ENCODE measurements around the gene ZFYVE28. TPM values are rescaled to one million over a fixed set of nuclear protein-coding genes. Genes with fewer than 3 reads are reported as not detected.

ZFYVE28 gene
- total RNA-seq, 1 donor from 2014 or later: 3.3 TPM

- no peaks in the 10 kb centered on the region for H3K4me1 Mint-ChIP-seq (ENCODE audit: low read depth)
- DNase-seq (ENCODE audit: low spot score): peak; percentile 70
Measured at GRCh38 chr4:2361366-2362265, 56.8 kb downstream of the ZFYVE28 start.

GRCh38 chr4:2360396-2360730 is 58.1 kb downstream of the ZFYVE28 start:
- no peaks in the 10 kb centered on the region for H3K4me1 Mint-ChIP-seq (ENCODE audit: low read depth)
- no peak for TF ChIP-seq CTCF (IDR thresholded peaks at IDR 0.05)
- no peak overlapping the region for H3K27ac Mint-ChIP-seq (ENCODE audit: unreplicated experiment)
- peak; percentile 50 for DNase-seq (ENCODE audit: low spot score)
- no peaks in the 10 kb centered on the region for H3K9me3 Mint-ChIP-seq (ENCODE audit: low read depth)
- no peaks in the 10 kb centered on the region for H3K36me3 Mint-ChIP-seq (ENCODE audit: low read depth)
- no peak overlapping the region for H3K4me3 Mint-ChIP-seq (ENCODE audit: unreplicated experiment)
- peaks cover 4% of the 10 kb centered on the region for H3K27me3 Mint-ChIP-seq (ENCODE audit: low read depth)

More at GRCh38 chr4:2361366-2362265, 56.8 kb downstream of the ZFYVE28 start:
- TF ChIP-seq CTCF (IDR thresholded peaks at IDR 0.05): no peak
- Mint-ChIP-seq H3K27me3 (ENCODE audit: low read depth) (peaks cover 2% of the 10 kb centered on the region), H3K36me3 (ENCODE audit: low read depth) (no peaks in the 10 kb centered on the region), H3K9me3 (ENCODE audit: low read depth) (no peaks in the 10 kb centered on the region), H3K4me3 (ENCODE audit: unreplicated experiment) (no peak overlapping the region), H3K27ac (ENCODE audit: unreplicated experiment) (no peak overlapping the region)

- Mint-ChIP-seq H3K27me3 (ENCODE audit: low read depth) (peaks cover 5% of the 10 kb centered on the region), H3K9me3 (ENCODE audit: low read depth) (no peaks in the 10 kb centered on the region), H3K36me3 (ENCODE audit: low read depth) (no peaks in the 10 kb centered on the region), H3K4me1 (ENCODE audit: low read depth) (no peaks in the 10 kb centered on the region), H3K27ac (ENCODE audit: unreplicated experiment) (no peak overlapping the region), H3K4me3 (ENCODE audit: unreplicated experiment) (no peak overlapping the region)
- TF ChIP-seq CTCF (IDR thresholded peaks at IDR 0.05): no peak
- peak; percentile 61 for DNase-seq (ENCODE audit: low spot score)
Measured at GRCh38 chr4:2359591-2360395, 58.7 kb downstream of the ZFYVE28 start.

GRCh38 chr4:2357821-2358745 is 60.4 kb downstream of the ZFYVE28 start:
- Mint-ChIP-seq H3K27me3 (ENCODE audit: low read depth) (peaks cover 7% of the 10 kb centered on the region), H3K9me3 (ENCODE audit: low read depth) (no peaks in the 10 kb centered on the region), H3K27ac (ENCODE audit: unreplicated experiment) (no peak overlapping the region), H3K4me1 (ENCODE audit: low read depth) (no peaks in the 10 kb centered on the region), H3K4me3 (ENCODE audit: unreplicated experiment) (no peak overlapping the region), H3K36me3 (ENCODE audit: low read depth) (no peaks in the 10 kb centered on the region)
- no peak for TF ChIP-seq CTCF (IDR thresholded peaks at IDR 0.05)
- DNase-seq (ENCODE audit: low spot score): peak; percentile 76
